GM15510 (cell line): ENCODE results near the gene ANO6.

Experiments used
- POLR2A ChIP-seq: IDR thresholded peaks from 3 replicates; pipeline ENCODE4 v1.6.1; 2011; ENCODE audit warnings: borderline replicate concordance; ENCODE audit not compliant: insufficient read length; ENCODE audit errors: extremely low read depth

The ANO6 gene

DNA sequence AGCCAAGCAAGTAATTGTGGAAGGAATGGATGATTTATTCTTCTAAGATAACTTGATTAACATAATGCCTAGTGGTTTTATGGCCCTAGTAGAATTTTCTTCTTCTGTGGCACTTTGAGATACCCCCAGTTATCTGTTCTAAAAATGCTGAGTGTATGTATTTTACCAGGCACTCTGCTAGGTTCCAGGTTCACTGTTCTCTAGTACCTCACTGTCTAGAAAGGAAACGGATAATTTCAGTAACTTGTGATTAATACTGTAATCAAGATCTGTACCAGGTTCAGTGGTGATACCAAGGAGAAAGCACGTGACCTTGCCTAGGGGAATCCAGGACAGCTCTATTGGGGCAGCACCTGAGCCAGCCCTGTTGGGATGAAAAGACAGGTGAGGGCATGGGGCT, 8.0 kb downstream of the ANO6 start:
- TF ChIP-seq POLR2A, result no peak

DNA sequence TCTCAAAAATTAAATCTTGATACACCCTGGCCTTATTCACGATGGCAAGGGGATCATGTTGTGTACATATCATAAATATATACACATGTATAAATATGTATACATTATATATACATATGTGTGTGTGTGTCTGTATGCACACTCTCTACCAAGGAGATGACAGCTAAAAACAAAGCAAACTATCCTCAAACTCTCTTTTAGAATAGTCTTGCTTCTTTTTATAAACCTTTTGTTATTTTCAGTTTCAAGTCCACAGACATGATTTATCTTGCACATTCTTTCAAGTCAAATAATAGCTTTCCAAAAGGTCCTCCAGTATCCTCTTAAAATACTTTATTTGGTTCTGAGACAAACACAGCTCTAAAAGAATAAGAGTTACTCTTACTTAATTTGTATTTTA, 8.4 kb downstream of the ANO6 start:
- no peak for TF ChIP-seq POLR2A

DNA sequence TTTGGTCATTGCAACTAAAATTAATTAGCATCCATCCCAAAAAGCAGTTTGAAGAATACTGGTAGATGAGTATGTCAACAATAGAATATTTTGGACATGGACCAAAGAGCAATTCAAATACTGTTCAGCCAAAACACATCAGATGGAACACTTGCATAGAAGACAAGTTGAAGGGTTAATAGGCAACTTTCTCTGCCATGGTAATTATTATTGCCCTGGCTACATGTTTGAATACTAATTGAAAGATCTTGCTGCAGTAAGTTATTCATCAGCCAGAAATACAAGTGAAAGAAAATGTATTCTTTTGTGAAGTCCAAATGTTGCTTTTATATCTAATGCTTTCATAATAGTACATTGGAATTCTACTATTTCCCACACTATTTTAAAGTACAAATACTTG, 10.1 kb downstream of the ANO6 start:
- TF ChIP-seq POLR2A, result no peak

DNA sequence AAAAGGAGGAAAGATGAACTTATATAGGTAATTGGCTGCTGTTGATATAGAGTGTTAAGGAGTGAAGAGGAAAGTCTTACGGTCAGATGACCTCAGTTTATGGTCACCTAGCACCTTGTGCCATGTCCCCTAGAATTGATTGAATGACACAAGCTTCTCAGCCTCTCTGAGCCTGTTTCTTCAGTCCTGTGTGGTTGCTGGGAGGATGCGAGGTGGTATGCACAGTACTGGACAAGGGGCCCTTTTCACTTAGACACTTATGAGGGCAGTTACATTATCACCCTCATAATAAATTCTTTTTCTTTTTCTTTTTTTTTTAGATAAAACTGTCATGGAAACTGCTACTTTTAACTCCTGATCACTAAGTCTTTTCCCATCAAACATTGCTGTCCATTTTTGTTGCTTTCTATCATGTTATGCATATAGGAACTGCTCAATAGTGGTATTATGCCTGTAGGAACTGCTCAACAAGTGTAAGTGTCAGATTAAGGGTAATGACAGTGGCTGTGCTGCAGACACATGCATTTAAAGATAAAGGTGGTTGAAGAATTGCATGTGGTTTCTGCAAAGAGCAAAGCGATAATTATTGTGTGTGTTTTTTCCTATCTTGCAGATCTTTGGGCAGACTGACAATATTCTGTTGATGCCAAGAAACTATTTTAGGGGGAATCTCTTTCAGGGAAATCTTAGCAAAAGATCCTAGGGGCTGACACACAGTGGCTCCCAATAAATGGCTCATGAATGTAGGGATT, 11.6 kb downstream of the ANO6 start:
- no peak for TF ChIP-seq POLR2A

DNA sequence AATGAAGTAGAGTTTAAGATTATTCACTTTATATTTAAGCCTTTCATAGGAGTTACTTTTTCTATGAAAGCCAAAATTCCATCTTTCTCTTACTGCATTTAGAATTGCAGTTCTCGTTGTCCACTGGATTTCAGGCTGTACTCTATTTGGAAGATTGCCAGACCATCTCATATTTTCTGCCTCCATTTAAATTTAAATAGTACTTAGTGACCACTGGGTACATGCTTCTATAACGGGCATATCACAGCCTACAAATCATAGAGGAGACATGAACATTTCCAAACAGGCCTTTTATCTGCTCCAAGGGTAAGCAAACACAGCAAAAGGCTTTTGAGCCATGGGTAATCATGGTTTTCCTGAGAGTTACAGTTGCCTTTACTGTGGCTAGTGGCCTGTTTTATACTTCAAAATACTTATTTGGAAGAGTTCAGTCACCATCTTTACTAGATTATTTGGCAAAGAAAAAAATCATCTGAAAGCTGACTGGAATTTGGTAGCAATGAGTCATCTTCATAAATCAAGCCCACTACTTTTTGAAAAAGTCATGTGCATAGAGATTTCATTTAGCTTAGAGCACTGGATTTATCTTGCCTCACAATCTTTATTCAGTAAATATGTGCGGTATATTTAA, 15.7 kb downstream of the ANO6 start:
- TF ChIP-seq POLR2A, result no peak

DNA sequence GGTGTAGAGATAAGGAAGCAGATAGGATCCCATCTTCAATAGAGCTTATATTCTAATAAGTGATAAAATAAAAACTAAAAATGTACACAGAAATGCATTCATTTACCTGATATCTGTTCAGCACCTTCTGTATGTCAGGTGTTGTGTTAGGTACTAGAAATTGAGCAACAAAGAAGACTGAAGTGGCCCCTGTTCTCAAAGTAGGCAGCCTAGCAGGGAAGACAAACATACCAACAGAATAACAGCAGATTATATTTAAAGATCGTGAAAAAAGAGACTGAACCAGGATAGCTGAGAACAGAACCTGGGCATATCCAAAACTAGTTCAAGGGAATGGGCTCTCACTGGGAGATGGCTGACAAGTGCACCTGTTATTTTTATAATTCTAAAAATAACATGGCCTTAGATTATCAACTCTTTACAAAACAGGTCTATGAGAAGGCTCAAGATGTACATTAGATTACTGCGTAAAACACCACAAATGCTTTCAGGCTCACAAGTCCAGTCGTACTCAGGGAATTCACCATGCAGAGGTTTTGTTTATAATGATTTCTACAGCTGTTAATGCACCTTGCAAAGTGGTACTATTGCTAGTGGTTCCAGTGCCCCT, 16.4 kb downstream of the ANO6 start:
- TF ChIP-seq POLR2A, result no peak

DNA sequence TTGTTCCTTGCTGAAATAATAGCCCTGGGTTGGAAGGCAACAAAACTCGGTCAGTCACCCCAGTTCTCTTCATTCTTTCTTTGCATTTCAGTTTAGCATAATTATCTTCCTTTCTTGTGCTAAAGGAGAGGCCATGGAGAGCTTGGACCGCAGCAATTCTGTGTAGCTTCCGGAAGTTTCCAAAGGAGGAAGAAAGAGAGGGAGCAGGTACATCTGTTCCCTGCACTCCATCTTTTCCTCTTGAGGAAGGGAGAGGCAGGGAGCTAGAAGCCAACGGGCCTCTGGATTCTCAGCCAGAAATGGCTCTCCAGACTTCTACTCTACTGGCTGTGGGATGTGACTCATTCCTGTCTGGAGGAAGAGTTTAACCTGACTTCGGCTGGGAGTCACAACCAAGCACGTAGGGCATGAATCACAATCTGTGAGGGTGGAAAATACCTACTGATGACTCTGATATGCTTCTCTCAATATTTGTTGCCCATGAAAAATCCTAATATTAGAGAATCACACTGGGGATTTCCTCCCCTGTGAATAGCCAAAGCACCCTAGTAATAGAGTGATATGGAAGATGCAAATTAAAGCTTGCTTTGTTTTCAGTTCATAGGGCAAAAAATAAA, 17.0 kb downstream of the ANO6 start:
- no peak for TF ChIP-seq POLR2A

DNA sequence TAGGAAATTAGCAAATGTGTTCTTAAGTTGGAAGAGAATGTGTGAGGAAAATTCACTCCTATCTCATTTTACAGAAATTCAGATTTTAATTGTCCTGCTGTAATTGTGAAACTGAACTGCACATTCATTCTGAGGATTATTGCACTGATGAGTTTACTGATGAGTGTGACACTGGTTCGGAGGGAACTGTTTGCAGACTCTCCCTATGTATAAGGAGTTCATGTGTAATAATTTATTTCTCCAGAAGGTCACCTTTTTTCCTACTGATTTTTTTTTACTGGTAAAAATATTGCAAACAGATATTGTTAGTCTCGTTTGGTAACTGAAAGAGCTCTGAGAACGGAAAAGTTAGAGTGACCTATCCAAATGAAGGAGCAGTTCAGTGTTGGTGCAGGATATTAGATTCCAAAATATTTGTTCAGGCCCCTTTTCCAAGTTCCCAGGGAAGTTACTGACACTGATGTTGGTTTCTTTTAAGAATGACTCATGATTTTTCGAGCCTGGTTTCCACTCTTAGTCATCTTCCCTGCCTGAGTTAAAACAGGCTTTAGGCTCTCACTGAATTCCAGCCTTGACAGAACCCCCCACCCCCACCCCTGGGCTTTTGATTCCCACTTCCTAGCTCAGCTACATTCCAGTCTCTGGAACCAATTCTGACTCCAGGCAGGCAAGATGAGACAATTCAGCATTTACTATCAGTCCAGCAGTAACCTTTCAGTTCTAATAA, 18.4 kb downstream of the ANO6 start:
- no peak for TF ChIP-seq POLR2A

DNA sequence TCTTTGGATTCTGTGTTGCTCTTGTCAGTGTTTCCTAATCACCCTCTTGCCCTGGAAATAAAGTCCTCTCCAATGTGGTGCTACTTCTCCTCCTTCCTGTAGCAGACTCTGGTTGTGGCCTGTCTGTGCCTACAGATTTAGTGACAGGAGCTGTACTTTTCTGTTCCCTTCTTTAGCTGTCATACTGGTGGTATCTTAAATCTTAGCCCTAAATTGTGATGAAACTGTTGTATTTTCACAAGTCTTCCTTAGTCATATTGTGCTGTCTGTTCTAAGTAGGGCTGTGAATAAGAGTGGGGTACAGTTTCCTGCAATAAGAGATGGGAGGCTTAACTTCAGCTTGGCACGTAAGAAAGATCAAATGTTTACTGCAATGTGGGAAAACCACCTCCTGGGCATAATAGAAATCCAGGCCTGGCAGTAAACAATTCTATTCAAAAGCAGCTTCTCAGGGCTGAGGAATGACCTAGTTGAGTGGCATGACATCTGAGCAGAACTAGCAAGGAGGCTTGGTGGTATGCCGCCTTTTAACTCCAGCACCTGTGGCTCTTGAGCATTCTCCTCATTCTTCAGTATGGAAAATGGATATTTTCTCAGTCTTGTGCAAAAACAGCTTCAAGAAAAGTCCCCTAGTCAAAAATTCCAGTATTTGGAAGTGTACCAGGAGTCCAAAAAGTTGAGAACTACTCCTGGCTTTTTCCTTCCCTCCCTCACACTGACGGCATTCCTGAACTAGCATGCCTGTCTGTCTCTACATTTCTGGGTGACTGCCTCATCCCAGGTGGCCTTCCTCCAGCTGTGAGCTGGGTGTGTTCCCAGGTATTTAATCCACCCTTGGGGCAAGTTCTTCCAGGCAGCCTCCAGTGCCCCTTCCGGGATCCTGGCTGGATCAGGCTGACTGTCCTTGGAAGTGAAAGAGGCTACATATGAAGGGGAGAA, 19.5 kb downstream of the ANO6 start:
- TF ChIP-seq POLR2A, result no peak

DNA sequence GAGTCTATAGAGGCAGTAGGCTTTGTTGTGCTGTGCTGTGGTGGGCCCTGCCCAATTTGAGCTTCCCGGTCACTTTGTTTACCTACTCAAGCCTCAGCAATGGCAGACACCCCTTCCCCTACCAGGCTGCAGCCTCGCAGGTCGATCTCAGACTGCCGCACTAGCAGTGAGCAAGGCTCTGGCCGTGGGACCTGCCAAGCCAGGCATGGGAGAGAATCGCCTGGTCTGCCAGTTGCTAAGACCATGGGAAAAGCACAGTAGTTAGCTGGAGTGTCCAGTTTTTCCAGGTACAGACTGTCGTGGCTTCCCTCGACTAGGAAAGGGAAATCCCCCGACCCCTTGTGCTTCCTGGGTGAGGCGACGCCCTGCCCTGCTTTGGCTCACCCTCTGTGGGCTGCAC, 26.3 kb downstream of the ANO6 start:
- no peak for TF ChIP-seq POLR2A

DNA sequence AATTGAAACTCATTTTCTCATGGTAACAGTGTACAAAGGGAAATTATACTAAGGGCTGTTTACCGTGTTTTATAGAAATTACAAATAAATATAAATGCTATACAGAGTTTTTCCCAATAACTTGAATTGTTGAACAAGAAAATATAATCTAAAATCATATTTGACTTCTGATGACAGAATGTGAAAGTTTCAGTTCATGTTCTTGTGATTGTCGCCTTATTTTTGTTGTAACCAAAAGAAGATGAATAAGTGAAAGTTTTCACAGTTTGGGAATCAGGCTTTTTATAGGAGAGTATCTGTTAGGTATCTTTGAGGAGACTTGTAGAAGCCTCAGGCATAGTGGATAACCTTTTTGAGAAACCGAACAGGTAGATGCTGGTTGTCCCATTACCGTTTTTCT, 28.1 kb downstream of the ANO6 start:
- no peak for TF ChIP-seq POLR2A

DNA sequence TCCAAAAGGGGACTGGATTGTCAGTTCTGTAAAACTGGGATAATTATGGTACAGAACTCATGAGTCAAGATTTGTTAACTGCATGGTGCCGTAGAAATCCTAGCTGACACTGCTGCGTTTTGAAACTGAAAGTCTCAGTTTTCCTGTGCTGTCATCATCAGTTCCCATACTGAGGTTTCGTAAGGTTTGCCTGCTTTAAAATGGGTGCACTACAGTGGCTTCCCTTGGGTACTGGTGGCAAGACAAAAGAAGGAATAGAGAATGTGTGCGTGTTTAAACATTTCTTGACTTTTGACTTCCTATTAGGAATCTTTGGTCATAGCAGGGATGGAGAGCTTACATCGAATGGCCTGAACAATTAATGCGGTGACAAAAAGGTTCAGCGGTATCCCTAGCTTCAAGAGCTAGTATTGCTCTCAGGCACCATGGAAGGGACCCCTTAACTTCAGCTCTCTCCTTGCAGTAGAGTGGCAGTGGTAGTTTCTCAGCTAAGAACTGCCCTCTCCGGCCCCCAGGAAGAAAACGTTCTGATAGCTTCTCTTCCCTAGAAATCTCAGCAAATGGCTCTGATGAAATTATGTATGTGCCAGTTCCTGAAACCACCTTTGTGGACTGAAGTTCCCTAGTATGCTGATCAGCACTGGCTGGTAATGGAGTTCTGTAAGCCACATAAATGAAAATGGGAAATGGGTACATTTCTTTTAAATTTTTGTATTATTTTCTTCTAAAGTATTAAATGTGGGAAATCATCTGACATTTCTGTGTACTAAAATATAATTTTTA, 28.9 kb downstream of the ANO6 start:
- no peak for TF ChIP-seq POLR2A

DNA sequence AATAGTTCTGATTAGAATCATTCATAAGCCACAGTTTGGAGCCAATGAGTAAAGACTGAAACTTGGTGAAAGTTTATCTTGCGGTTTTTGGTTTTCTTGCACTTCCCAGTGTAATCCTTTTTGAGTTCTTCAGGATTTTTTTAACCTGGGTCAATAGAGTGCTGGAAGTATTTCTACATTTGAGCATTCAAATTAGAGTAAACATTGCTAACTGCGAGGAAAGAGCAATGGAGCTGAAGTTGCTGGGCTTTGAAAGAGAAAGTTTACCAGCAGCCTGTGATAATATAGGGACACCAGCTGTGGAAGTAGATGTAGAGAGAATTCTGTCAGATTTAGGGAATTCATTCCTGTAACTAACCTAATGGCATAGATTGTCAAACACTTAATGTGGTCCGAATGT, 30.3 kb downstream of the ANO6 start:
- TF ChIP-seq POLR2A, result no peak

DNA sequence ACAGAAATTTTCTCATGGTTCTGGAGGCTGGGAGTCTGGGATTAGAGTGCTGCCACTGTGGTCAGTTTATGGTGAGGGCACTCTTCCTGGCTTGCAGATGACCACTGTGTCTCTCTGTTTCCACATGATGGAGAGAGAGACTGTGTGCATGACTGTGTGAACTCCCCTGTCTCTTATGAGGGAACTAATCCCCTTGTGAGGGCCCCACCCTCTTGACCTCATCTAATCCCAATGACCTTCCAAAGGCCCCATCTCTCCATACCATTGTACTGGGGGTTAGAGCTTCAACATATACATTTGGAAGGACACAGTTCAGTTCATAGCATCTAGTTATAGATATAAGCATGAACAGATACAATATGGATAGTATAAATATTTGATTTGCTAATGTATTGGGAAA, 31.7 kb downstream of the ANO6 start:
- no peak for TF ChIP-seq POLR2A

DNA sequence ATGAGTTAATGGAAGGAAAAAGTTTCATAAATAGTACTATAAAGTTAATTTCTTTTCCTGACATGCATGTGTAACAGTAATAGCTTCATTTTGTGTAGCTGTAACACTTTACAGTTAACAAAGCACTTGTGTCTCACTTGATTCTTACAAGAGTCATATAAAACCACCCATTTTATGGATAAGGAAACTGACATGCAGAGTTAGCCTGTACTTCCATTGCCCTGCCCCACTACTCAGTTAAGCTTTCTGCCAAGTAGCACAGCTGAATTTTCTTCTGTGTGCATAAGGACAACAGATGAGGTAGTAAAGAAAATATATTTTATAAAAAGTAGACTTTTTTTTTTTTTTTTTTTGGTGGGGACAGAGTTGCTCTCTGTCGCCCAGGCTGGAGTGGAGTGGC, 32.2 kb downstream of the ANO6 start:
- TF ChIP-seq POLR2A, result no peak
